ENCODE data around the gene MPIG6B. TPM values are rescaled to one million over a fixed set of nuclear protein-coding genes. Genes with fewer than 3 reads are reported as not detected.

MPIG6B gene
- total RNA-seq, result not detected in 2 replicates
- long read RNA-seq, result 0 reads

GRCh38 chr6:31723245-31723979 lies at the start of gene MPIG6B:
MPIG6B (plus strand) TSS chr6:31723373; CDS start chr6:31723384, 11 bp downstream.
- Mint-ChIP-seq H3K4me1 (ENCODE audit: unreplicated experiment) (peaks cover 3% of the 10 kb centered on the region), H3K36me3 (ENCODE audit: unreplicated experiment) (peaks cover 22% of the 10 kb centered on the region), H3K9me3 (ENCODE audit: unreplicated experiment) (no peaks in the 10 kb centered on the region), H3K27me3 (ENCODE audit: unreplicated experiment) (no peaks in the 10 kb centered on the region), H3K4me3 (ENCODE audit: unreplicated experiment) (no peak within 1 kb of the TSS), H3K27ac (ENCODE audit: unreplicated experiment) (no peak within 1 kb of the TSS)
- TF ChIP-seq, protein P1, sequence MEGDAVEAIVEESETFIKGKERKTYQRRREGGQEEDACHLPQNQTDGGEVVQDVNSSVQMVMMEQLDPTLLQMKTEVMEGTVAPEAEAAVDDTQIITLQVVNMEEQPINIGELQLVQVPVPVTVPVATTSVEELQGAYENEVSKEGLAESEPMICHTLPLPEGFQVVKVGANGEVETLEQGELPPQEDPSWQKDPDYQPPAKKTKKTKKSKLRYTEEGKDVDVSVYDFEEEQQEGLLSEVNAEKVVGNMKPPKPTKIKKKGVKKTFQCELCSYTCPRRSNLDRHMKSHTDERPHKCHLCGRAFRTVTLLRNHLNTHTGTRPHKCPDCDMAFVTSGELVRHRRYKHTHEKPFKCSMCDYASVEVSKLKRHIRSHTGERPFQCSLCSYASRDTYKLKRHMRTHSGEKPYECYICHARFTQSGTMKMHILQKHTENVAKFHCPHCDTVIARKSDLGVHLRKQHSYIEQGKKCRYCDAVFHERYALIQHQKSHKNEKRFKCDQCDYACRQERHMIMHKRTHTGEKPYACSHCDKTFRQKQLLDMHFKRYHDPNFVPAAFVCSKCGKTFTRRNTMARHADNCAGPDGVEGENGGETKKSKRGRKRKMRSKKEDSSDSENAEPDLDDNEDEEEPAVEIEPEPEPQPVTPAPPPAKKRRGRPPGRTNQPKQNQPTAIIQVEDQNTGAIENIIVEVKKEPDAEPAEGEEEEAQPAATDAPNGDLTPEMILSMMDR (IDR thresholded peaks at IDR 0.05), result no peak
- no peak for DNase-seq (ENCODE audit: extremely low spot score, unreplicated experiment)

DNA sequence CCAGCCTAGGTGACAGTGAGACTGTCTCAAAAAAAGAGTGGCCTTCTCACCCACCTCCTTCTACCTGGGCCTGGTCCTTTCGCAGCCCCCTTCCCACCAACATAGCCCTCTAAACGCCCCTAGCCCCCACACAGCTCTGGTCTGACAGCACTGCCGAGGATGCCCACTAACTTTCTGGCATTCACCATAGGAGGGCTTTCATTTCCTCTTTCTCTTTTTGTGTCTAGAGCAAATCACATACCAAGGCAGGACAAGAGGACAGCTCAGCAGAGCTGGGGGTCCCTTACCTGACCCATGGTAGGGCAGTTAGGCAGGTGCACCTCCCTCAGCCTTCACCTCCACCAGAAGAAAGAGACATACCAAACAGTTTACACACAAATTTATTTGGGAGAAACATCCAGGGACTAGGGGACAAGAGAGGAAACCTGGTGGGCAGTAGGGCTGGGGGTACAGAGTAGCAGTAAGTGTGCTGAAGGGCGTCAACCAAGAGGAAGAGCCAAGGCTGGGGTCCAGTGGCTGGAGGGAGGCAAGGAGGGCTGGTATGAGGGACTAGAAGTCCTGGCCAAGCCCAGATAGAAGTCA lies 46.8 kb upstream of the MPIG6B start:
- DNase-seq (ENCODE audit: extremely low spot score, unreplicated experiment), result no peak
- Mint-ChIP-seq H3K9me3 (ENCODE audit: unreplicated experiment) (no peaks in the 10 kb centered on the region), H3K4me3 (ENCODE audit: unreplicated experiment) (no peak overlapping the region), H3K27ac (ENCODE audit: unreplicated experiment) (no peak overlapping the region), H3K36me3 (ENCODE audit: unreplicated experiment) (peaks cover 8% of the 10 kb centered on the region), H3K27me3 (ENCODE audit: unreplicated experiment) (no peaks in the 10 kb centered on the region), H3K4me1 (ENCODE audit: unreplicated experiment) (peaks cover 14% of the 10 kb centered on the region)
- TF ChIP-seq, protein P1 (IDR thresholded peaks at IDR 0.05), result no peak

DNA sequence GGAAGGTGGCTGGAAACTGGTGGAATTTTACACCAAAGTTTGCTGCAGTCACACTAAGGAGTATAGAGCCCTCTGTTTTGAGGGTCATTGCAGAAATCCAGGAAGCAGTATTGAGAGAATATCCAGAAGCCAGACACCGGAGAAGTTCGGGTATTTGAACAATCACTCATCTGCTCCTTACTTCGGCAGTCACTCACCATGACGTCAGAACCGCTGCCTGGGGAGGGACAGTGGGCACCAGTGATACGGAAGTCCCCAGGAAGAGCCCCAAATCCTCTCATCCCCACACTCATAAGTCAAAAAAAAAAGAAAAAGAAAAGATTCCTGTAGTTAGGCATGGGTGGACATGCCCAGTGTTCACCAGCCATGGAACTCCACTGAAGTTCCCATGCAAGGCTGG lies 46.3 kb upstream of the MPIG6B start:
- no peak overlapping the region for H3K27ac Mint-ChIP-seq (ENCODE audit: unreplicated experiment)
- DNase-seq (ENCODE audit: extremely low spot score, unreplicated experiment), result no peak
- peaks cover 16% of the 10 kb centered on the region for H3K4me1 Mint-ChIP-seq (ENCODE audit: unreplicated experiment)
- TF ChIP-seq, protein P1 (IDR thresholded peaks at IDR 0.05), result no peak
- peaks cover 7% of the 10 kb centered on the region for H3K36me3 Mint-ChIP-seq (ENCODE audit: unreplicated experiment)
- no peaks in the 10 kb centered on the region for H3K27me3 Mint-ChIP-seq (ENCODE audit: unreplicated experiment)
- H3K4me3 Mint-ChIP-seq (ENCODE audit: unreplicated experiment), result no peak overlapping the region
- no peaks in the 10 kb centered on the region for H3K9me3 Mint-ChIP-seq (ENCODE audit: unreplicated experiment)

GRCh38 chr6:31677955-31678354 lies 45.2 kb upstream of the MPIG6B start:
- Mint-ChIP-seq H3K36me3 (ENCODE audit: unreplicated experiment) (no peaks in the 10 kb centered on the region), H3K27me3 (ENCODE audit: unreplicated experiment) (no peaks in the 10 kb centered on the region), H3K4me3 (ENCODE audit: unreplicated experiment) (no peak overlapping the region), H3K27ac (ENCODE audit: unreplicated experiment) (no peak overlapping the region), H3K9me3 (ENCODE audit: unreplicated experiment) (no peaks in the 10 kb centered on the region), H3K4me1 (ENCODE audit: unreplicated experiment) (peaks cover 16% of the 10 kb centered on the region)
- no peak for DNase-seq (ENCODE audit: extremely low spot score, unreplicated experiment)
- TF ChIP-seq, protein P1 (IDR thresholded peaks at IDR 0.05), result no peak

Measured in osteocyte (in vitro differentiated cells).